ENCODE measurements around the gene JOSD2.

- TF ChIP-seq CTCF (IDR thresholded peaks at IDR 0.05) (no peak), POLR2A (IDR thresholded peaks at IDR 0.05) (no peak), EP300 (IDR thresholded peaks at IDR 0.05) (no peak)
Observed at GRCh38 chr19:50482271-50482855, 28.6 kb downstream of the JOSD2 start.
